Gastrocnemius medialis (tissue), 4 donors: Measurements from ENCODE around the gene TMEM62.

ENCODE experiments used
- CTCF ChIP-seq, 5 experiments: fragments of 450-650 bp in 3 of 5; fragments of 200-600 bp in 2 of 5; sonication (generic) in 2 of 5; IDR thresholded peaks in 4 of 5; conservative IDR thresholded peaks in 1 of 5; 1 replicate in 4 of 5; 2 replicates in 1 of 5; pipeline ENCODE4 v1.5.1; 2016 to 2019; ENCODE audit warnings: antibody characterized with exemption in 5 of 5, mild to moderate bottlenecking in 3 of 5, moderate library complexity in 3 of 5
- POLR2A ChIP-seq, 2 donors: fragments of 450-650 bp; IDR thresholded peaks; one replicate each; pipeline ENCODE4 v1.6.1; 2017; ENCODE audit warnings: antibody characterized with exemption in 2 of 2, mild to moderate bottlenecking in 2 of 2, moderate library complexity in 2 of 2

- TF ChIP-seq CTCF (IDR thresholded peaks at IDR 0.05 in 4 of 5, conservative IDR thresholded peaks at IDR 0.05 in 1 of 5): no peak
- no peak for TF ChIP-seq POLR2A (IDR thresholded peaks at IDR 0.05)
These were observed 60.3 kb downstream of the TMEM62 start for GRCh38 chr15:43193710-43194109.
